Immature natural killer cell (primary cell): Measurements from ENCODE around the gene SNTA1. TPM values are rescaled to one million over a fixed set of nuclear protein-coding genes. Genes with fewer than 3 reads are reported as not detected.
A peak's percentile ranks its signal among the peaks of the same experiment; 100 is the strongest.
"Not testable (repeated sequence)": the region's sequence is repeated elsewhere in the genome, so short reads cannot be mapped to it uniquely, and the experiment has no call there.

Source experiments
- DNase-seq, 3 donors: peaks; one replicate each; pipeline ENCODE4 v3.0.0; 2022; ENCODE audit warnings: mixed read lengths in 1 of 3
- H3K27ac Mint-ChIP-seq, 6 donors: one replicate each; pipeline ENCODE4 v1.8.0; 2020; ENCODE audit warnings: mixed read lengths in 6 of 6, mild to moderate bottlenecking in 5 of 6, inconsistent platforms in 4 of 6, moderate library complexity in 3 of 6
- H3K27me3 Mint-ChIP-seq, 3 donors: one replicate each; pipeline ENCODE4 v1.8.0; 2020 to 2021; ENCODE audit warnings: low read depth in 3 of 3, mild to moderate bottlenecking in 3 of 3, mixed read lengths in 3 of 3, moderate library complexity in 3 of 3, inconsistent platforms in 1 of 3
- H3K36me3 Mint-ChIP-seq, 3 donors: one replicate each; pipeline ENCODE4 v1.8.0; 2020; ENCODE audit warnings: mixed read lengths in 3 of 3, inconsistent platforms in 2 of 3, mild to moderate bottlenecking in 2 of 3
- H3K4me1 Mint-ChIP-seq, 2 donors: one replicate each; pipeline ENCODE4 v1.8.0; 2020; ENCODE audit warnings: inconsistent platforms in 2 of 2, mild to moderate bottlenecking in 2 of 2, mixed read lengths in 2 of 2, moderate library complexity in 1 of 2
- H3K4me3 Mint-ChIP-seq, 5 donors: one replicate each; pipeline ENCODE4 v1.8.0; 2020; ENCODE audit warnings: mild to moderate bottlenecking in 5 of 5, mixed read lengths in 5 of 5, inconsistent platforms in 3 of 5, moderate library complexity in 3 of 5
- H3K9me3 Mint-ChIP-seq, 6 donors: one replicate each; pipeline ENCODE4 v1.8.0; 2020; ENCODE audit warnings: mild to moderate bottlenecking in 6 of 6, mixed read lengths in 6 of 6, inconsistent platforms in 4 of 6, moderate library complexity in 3 of 6
- polyA plus RNA-seq, 3 donors: library from polyadenylated mRNA; unstranded; fragments of 300-500 nt; fragmentation: Illumina TruSeq; gene quantifications; one replicate each; pipeline ENCODE4 v1.2.3, GENCODE V29; 2021

The SNTA1 gene
- polyA plus RNA-seq, 3 donors from 2014 or later = 2.4 to 2.8 TPM; not detected in 1

DNA sequence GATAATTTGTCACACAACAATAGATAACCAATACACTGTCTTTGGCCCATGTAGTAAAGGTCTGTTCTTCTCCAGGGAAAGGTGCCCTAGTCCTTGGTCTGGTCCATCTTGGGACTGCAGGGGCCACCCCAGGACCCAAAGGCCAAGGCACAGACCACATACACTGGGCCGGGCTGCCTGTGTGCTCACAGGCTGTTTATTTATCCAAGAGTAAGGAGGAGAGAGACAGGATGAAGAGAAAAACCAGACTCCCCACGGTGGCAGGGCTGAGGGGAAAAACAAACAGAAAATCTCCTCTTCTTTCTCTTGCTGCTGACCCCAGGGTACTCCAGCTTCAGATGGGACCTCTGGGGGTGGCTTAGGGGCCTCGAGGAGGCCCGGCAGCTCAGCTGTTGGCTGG lies 35.8 kb downstream of the SNTA1 start:
- Mint-ChIP-seq H3K4me1 (peaks cover 5 to 10% of the 10 kb centered on the region in 2 donors), H3K9me3 (no peaks in the 10 kb centered on the region), H3K4me3 (no peak overlapping the region), H3K27me3 (peaks cover 0 to 3% (median 0%) of the 10 kb centered on the region in 3 donors), H3K36me3 (peaks cover 0 to 10% (median 9%) of the 10 kb centered on the region in 3 donors), H3K27ac (no peak overlapping the region)
- DNase-seq = no peak

DNA sequence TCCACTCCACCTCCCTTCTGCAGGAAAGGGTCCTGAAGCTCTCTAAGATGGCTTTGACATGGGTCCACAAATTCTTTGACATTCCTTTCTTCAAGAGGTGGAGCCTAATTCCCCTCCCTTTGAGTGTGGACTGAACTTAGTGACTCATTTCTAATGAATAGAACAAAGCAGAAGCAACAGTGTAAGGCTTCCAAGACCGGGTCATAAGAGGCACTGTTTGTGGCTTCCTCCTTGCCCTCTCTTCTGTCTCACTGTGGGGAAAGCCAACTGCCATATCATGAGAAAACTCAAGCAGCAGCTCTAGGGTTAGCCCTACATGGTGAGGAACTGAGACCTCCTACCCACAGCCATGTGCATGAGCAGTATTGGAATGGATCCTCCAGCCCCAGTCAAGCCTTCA lies 36.3 kb downstream of the SNTA1 start:
- peaks cover 9 to 15% of the 10 kb centered on the region in 2 donors for H3K4me1 Mint-ChIP-seq
- H3K9me3 Mint-ChIP-seq = no peaks in the 10 kb centered on the region
- H3K27me3 Mint-ChIP-seq = peaks cover 0 to 3% (median 0%) of the 10 kb centered on the region in 3 donors
- no peak overlapping the region for H3K27ac Mint-ChIP-seq
- no peak for DNase-seq
- H3K4me3 Mint-ChIP-seq = no peak overlapping the region
- H3K36me3 Mint-ChIP-seq = peaks cover 0 to 10% (median 9%) of the 10 kb centered on the region in 3 donors

DNA sequence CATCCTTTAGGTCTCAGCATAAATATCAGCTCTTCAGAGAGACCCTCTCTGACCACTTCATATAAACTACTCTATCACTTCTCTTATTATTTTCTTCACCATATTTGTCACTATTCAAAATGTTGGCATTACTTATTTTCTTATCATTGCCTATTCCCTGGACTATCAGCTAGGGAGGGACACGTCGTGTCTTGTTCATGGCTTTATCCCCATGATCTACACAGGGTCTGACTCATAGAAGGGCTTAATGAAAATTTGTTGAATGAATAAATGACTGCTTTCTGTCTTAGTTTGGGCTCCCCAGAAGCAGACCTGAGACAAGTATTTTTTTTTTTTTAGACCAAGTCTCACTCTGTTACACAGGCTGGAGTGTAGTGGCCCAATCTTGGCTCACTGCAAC lies 39.3 kb downstream of the SNTA1 start:
- Mint-ChIP-seq H3K4me3 (peak overlapping the region in 4 of 5 donors; percentile 9 to 59 (median 36)), H3K4me1 (peaks cover 33 to 41% of the 10 kb centered on the region in 2 donors), H3K27ac (no peak overlapping the region), H3K36me3 (peaks cover 0 to 6% (median 5%) of the 10 kb centered on the region in 3 donors), H3K27me3 (peaks cover 0 to 2% (median 0%) of the 10 kb centered on the region in 3 donors), H3K9me3 (no peaks in the 10 kb centered on the region)
- no peak for DNase-seq

DNA sequence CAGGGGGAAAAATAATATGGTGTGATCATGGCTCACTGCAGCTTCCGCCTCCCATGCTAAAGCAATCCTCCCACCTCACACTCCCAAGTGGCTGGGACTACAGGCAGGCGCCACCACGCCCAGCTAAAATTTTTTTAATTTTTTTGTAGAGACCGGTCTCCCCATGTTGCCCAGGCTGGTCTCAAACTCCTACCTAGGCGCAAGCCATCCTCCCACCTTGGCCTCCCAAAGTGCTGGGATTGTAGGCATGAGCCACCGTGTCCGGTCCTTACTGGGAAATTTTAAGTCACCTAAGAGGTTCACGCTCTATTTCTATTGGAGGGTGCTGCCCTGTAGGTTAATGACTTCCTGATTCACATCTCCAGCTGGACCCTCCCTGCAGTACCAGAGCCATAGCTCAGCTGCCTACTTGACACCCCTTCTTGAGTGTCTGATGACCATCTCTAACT lies 41.6 kb downstream of the SNTA1 start:
- Mint-ChIP-seq H3K36me3 (peaks cover 0 to 2% (median 1%) of the 10 kb centered on the region in 3 donors), H3K4me3 (peak overlapping the region; percentile 97 to 99 (median 98))

DNA sequence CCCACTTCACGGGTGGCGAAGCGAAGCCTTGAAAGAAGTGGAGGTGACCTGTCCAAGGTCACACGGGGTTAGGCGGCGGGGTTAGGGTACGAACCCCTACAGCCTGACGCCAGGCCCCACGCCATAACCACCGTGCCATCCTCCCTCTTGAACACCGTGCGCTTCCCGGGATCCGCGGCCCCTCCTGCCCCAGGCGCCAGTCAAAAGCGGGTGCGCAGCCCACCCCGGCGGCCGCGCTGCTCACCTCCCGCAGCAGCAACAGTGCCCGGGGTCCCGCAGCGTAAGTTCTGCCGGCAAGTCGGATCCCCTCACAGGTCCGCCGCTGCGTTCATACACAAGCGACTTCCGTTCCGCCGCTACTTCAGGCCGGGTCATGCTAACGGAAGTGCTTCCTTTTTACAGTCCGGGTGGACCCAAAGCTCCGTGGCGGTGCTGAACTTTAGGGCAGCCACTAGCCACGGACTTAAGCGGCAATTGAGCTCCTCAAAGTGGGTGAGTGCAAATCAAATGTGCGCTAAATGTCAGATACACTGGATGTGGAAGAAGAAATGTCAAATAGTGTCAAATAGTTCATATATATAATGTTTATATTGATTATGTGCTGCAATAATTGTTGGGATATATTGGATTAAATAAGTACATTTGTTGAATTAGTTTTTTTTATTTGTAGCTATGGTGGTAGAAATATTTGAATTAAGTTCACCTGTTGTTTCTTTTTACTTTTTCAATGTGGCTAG lies 42.2 kb downstream of the SNTA1 start, which contains the start of gene CDK5RAP1:
CDK5RAP1 (minus strand) TSS at position 336 of the 737 bp plus-strand sequence. CDS start 4,455 bp downstream, outside the sequence.
- H3K4me3 Mint-ChIP-seq = peak within 1 kb of the TSS; percentile 97 to 99 (median 98)
- H3K4me1 Mint-ChIP-seq = peaks cover 57 to 70% of the 10 kb centered on the region in 2 donors
- peaks cover 0 to under 1% (median 0%) of the 10 kb centered on the region in 3 donors for H3K36me3 Mint-ChIP-seq
- no peaks in the 10 kb centered on the region for H3K9me3 Mint-ChIP-seq
- DNase-seq = peak; percentile 79 to 83 (median 81)
- H3K27me3 Mint-ChIP-seq = no peaks in the 10 kb centered on the region
- H3K27ac Mint-ChIP-seq = peak within 1 kb of the TSS; percentile 85 to 96 (median 91)

More for the DNA sequence above, 41.6 kb downstream of the SNTA1 start:
- Mint-ChIP-seq H3K27ac (peak overlapping the region; percentile 85 to 96 (median 91)), H3K27me3 (no peaks in the 10 kb centered on the region), H3K9me3 (no peaks in the 10 kb centered on the region), H3K4me1 (peaks cover 51 to 64% of the 10 kb centered on the region in 2 donors)
- no peak for DNase-seq

DNA sequence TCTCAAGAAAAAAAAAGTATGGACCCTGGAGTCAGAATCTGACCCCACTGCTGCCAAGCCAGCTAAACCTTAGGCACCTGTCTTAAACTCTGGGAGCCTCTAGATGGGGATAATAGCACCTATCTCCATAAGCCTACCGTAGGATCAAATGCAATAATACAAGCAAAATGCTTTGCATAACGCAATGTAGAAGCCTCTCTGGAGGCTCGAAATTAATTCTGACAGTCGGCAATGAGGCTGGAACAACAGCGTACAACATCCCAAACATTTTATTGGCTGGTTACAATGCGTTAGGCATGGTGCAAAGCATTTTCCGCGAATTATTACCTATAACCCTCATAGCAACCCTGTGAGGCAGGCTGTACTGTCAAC lies 42.8 kb downstream of the SNTA1 start:
- peak overlapping the region; percentile 77 to 96 (median 88) for H3K27ac Mint-ChIP-seq
- no peak for DNase-seq
- H3K4me3 Mint-ChIP-seq = peak overlapping the region; percentile 97 to 99 (median 98)
- H3K9me3 Mint-ChIP-seq = no peaks in the 10 kb centered on the region
- H3K36me3 Mint-ChIP-seq = peaks cover 0 to 4% (median 0%) of the 10 kb centered on the region in 3 donors
- no peaks in the 10 kb centered on the region for H3K27me3 Mint-ChIP-seq
- H3K4me1 Mint-ChIP-seq = peaks cover 60 to 74% of the 10 kb centered on the region in 2 donors

DNA sequence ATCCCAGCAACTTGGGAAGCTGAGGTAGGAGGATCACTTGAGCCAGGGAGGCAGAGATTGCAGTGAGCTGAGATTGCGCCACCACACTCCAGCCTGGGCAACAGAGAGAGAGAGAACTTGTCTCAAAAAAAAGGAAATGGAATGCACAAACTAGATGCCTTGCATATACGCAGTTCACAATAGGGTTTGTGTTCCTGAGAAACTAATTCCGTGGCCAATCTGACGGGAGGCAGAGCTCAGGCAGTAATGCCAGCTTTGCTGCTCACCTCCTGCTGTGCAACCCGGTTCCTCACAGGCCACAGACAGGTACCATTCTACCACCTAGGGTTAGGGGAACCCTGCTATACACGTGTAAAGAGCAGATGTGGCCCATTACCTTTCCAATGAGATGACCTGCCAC lies 43.6 kb downstream of the SNTA1 start:
- peaks cover 0 to 6% (median 0%) of the 10 kb centered on the region in 3 donors for H3K36me3 Mint-ChIP-seq
- peak overlapping the region in 4 of 6 donors; percentile 48 to 68 (median 62) for H3K27ac Mint-ChIP-seq
- DNase-seq = no peak
- H3K4me1 Mint-ChIP-seq = peaks cover 60 to 75% of the 10 kb centered on the region in 2 donors
- H3K4me3 Mint-ChIP-seq = peak overlapping the region; percentile 97 to 99 (median 98)
- no peaks in the 10 kb centered on the region for H3K9me3 Mint-ChIP-seq
- H3K27me3 Mint-ChIP-seq = no peaks in the 10 kb centered on the region

DNA sequence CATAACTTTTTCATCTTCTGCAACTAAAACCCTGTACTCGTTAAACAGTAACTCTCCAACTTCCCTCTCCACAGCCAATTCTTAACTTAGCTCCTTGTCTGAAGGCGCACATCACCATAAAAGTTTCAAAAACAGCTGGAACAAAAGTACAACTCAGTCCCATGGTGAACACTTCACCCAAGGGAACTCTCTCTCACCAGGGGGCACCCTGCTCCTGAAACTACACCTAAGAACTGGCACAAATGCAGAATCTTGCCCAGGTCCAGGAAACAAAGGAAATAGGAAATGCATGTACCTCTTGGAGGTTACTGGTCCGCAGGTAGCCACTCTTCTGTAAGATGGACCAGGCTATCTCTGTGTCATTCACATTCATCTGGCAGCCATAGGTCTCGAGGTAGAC lies 48.8 kb downstream of the SNTA1 start:
- DNase-seq = no peak
- no peaks in the 10 kb centered on the region for H3K9me3 Mint-ChIP-seq
- H3K36me3 Mint-ChIP-seq = peaks cover 12 to 45% (median 30%) of the 10 kb centered on the region in 3 donors
- peaks cover 34 to 50% of the 10 kb centered on the region in 2 donors for H3K4me1 Mint-ChIP-seq
- H3K27ac Mint-ChIP-seq = peak overlapping the region in 1 of 6 donors; percentile 28
- no peaks in the 10 kb centered on the region for H3K27me3 Mint-ChIP-seq
- no peak overlapping the region for H3K4me3 Mint-ChIP-seq

DNA sequence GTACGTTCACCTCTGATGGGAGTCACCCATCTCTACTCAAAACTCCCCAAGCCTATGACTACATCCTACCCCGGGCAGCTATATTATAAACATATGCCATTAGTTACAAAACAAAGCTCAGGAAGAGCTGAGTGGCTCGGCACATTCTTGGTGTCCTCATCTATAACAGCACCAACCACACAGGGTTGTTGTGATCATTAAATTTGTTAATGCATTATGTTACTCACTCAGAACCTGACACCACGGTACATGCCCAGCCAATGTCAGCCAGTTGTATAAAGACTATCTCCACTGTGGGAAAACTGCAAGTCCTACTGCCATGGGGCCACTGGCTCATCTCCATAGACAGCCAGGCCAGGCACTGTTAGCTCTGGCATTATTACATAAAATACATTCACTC lies 50.0 kb downstream of the SNTA1 start:
- Mint-ChIP-seq H3K4me3 (no peak overlapping the region), H3K4me1 (peaks cover 24 to 39% of the 10 kb centered on the region in 2 donors), H3K27ac (no peak overlapping the region)

DNA sequence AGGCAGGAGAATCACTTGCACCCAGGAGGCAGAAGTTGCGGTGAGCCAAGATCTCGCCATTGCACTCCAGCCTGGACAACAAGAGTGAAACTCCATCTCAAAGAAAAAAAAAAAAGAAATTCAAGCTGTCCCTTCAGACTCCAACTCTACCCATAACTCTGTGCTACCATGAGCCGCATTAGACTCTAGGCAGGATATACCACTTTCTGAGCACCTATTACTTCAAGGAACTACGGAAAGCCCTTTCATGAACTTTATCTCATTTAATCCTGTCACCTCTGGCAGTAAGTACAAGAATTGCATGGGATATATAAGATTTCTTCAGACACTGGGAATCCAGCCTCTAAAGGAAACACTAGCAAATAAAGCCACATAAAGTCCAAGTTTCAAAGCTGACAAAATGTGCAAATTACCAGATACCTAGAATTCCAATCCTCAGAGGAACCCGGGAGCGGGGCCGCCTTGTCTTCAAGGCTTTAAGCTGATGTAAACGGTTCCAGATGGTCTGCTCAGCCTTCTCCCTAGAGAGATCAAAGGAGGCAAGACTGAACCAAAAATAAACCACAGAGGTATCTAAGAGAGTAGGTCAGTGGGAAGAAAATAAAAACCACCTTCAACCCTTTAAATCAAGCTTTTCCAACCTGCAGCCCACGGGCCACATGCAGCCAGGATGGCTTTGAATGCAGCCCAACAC lies 51.7 kb downstream of the SNTA1 start:
- peaks cover 12 to 54% (median 30%) of the 10 kb centered on the region in 3 donors for H3K36me3 Mint-ChIP-seq
- H3K4me1 Mint-ChIP-seq = peaks cover 10 to 22% of the 10 kb centered on the region in 2 donors
- no peak overlapping the region for H3K27ac Mint-ChIP-seq
- no peaks in the 10 kb centered on the region for H3K9me3 Mint-ChIP-seq
- no peaks in the 10 kb centered on the region for H3K27me3 Mint-ChIP-seq
- DNase-seq = no peak
- H3K4me3 Mint-ChIP-seq = no peak overlapping the region

More for the DNA sequence above, 50.0 kb downstream of the SNTA1 start:
- DNase-seq = no peak
- Mint-ChIP-seq H3K27me3 (no peaks in the 10 kb centered on the region), H3K9me3 (no peaks in the 10 kb centered on the region), H3K36me3 (peaks cover 12 to 48% (median 30%) of the 10 kb centered on the region in 3 donors)

DNA sequence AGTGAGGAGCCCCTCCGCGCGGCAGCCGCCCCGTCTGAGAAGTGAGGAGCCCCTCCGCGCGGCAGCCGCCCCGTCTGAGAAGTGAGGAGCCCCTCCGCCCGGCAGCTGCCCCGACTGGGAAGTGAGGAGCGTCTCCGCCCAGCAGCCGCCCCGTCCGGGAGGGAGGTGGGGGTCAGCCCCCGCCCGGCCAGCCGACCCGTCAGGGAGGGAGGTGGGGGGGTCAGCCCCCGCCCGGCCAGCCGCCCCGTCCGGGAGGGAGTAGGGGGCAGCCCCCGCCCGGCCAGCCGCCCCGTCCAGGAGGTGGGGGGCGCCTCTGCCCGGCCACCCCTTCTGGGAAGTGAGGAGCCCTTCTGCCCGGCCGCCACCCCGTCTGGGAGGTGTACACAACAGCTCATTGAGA lies 54.2 kb downstream of the SNTA1 start:
- not testable (repeated sequence) for H3K4me1 Mint-ChIP-seq, H3K27me3 Mint-ChIP-seq, H3K4me3 Mint-ChIP-seq, DNase-seq, H3K9me3 Mint-ChIP-seq
- peaks cover 13 to 63% (median 31%) of the 10 kb centered on the region in 3 donors for H3K36me3 Mint-ChIP-seq
- H3K27ac Mint-ChIP-seq = peak overlapping the region in 1 of 6 donors; percentile 50

DNA sequence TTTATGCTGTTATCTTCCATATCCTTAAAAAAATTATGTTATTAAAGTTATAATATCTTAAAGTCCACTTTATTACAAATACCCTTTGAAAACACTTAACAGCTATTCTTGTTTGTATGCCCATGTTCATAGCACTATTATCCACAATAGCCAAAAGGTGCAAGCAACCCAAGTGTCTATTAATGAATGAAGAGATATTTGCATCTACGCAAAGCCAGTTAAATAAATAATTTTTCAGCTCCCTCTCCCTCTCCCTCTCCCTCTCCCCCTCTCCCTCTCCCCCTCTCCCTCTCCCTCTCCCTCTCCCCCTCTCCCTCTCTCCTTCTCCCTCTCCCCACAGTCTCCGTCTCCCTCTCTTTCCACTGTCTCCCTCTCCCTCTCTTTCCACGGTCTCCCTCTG lies 55.3 kb downstream of the SNTA1 start:
- Mint-ChIP-seq H3K27me3 (no peaks in the 10 kb centered on the region), H3K36me3 (peaks cover 16 to 58% (median 25%) of the 10 kb centered on the region in 3 donors), H3K4me3 (no peak overlapping the region)

DNA sequence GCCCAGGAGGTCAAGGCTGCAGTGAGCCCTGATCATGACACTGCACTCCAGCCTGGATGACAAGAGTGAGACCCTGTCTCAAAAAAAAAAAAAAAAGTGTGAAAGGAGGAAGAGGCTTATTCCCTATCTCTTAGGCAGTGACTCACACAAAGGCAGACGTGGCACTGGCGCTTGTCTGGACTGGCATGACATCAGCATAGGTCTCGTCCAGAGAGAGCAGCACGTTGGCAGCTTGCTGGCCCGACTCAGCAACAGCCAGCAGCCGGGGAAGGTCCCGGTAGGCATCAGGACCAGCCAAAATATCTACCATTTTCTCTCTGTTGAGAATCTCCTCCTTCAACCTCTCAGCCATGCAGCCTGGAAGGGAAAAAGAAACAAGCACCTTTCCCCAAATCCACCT lies 56.4 kb downstream of the SNTA1 start:
- H3K36me3 Mint-ChIP-seq = peaks cover 14 to 52% (median 17%) of the 10 kb centered on the region in 3 donors
- no peak overlapping the region for H3K27ac Mint-ChIP-seq
- no peak overlapping the region for H3K4me3 Mint-ChIP-seq
- no peaks in the 10 kb centered on the region for H3K9me3 Mint-ChIP-seq
- no peaks in the 10 kb centered on the region for H3K27me3 Mint-ChIP-seq
- DNase-seq = no peak
- no peaks in the 10 kb centered on the region for H3K4me1 Mint-ChIP-seq

More for the DNA sequence above, 55.3 kb downstream of the SNTA1 start:
- Mint-ChIP-seq H3K9me3 (no peaks in the 10 kb centered on the region), H3K27ac (no peak overlapping the region), H3K4me1 (peaks cover 0 to 1% of the 10 kb centered on the region in 2 donors)
- DNase-seq = no peak

DNA sequence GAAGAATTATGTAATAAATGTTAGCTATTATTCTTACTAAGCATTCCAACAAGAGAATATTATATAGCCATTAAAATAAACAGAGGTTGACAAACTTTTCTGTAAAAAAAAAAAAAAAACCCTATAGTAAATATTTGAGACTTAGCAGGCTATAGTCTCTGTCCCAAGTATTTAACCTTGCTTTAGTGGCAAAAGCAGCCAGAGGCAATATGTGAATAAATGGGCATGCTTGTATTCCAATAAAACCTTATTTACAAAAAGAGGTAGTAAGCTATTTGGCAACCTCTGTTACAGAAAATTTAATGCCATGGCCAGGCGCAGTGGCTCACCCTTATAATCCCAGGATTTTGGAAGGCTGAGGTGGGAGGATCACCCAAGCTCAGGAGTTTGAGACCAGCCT lies 56.9 kb downstream of the SNTA1 start:
- H3K4me3 Mint-ChIP-seq = no peak overlapping the region
- H3K27me3 Mint-ChIP-seq = no peaks in the 10 kb centered on the region
- H3K9me3 Mint-ChIP-seq = no peaks in the 10 kb centered on the region
- H3K36me3 Mint-ChIP-seq = peaks cover 12 to 50% (median 17%) of the 10 kb centered on the region in 3 donors
- DNase-seq = no peak
- no peak overlapping the region for H3K27ac Mint-ChIP-seq
- no peaks in the 10 kb centered on the region for H3K4me1 Mint-ChIP-seq
